A549 treated with CpdA at 1 μM for 4 hours (cell line): Measurements from ENCODE around the gene TXNDC15. TPM values are rescaled to one million over a fixed set of nuclear protein-coding genes. Genes with fewer than 3 reads are reported as not detected.

Experiments
- total RNA-seq: library from RNA; stranded (reverse); fragments of 200-300 nt; extraction: Qiagen RNA extraction; gene quantifications from 5 replicates; pipeline ENCODE4 v1.2.3, GENCODE V29; 2022; ENCODE audit warnings: low read depth

Gene TXNDC15, protein sequence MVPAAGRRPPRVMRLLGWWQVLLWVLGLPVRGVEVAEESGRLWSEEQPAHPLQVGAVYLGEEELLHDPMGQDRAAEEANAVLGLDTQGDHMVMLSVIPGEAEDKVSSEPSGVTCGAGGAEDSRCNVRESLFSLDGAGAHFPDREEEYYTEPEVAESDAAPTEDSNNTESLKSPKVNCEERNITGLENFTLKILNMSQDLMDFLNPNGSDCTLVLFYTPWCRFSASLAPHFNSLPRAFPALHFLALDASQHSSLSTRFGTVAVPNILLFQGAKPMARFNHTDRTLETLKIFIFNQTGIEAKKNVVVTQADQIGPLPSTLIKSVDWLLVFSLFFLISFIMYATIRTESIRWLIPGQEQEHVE
- total RNA-seq, result 45.6 to 58.2 TPM (median 54.2 TPM) in 5 replicates

DNA sequence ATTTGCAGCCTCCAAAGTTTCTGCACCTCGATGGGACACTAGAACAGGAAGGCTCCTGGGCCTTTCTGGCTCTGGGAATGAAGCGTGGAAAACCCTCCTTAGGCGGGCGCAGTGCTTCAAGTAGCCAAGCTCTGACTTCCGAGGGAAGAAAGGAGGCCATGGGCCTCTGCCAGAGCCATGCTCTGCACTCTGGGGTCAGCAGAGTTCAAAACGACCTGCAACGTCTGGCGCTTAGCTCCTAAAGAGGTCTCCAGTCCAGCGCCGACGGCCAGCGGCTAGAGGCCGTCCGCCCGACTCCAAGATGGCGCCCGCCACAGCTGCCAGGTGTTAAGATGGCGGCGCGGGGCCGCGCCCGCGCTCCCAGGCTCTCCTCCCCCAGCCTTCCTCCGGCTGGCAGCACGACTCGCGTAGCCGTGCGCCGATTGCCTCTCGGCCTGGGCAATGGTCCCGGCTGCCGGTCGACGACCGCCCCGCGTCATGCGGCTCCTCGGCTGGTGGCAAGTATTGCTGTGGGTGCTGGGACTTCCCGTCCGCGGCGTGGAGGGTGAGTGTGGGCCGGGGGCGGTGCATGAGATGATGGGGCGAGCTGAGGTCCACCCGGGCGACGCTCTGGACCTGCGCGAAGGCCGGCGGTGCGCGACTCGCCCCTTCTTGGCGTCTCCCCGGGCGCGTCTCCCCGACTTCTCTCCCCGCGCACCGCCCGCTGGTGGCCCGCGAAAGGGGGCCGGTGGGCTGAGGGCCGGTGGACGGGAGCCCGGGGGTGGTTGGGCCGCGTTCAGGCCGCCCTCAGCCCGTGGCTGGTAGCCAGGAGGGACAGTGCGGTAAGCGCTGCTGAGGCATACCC, at the start of gene TXNDC15:
Gene TXNDC15 (plus strand): TSS at position 385 of the 844 bp plus-strand sequence. CDS start 57 bp downstream, at position 442.

DNA sequence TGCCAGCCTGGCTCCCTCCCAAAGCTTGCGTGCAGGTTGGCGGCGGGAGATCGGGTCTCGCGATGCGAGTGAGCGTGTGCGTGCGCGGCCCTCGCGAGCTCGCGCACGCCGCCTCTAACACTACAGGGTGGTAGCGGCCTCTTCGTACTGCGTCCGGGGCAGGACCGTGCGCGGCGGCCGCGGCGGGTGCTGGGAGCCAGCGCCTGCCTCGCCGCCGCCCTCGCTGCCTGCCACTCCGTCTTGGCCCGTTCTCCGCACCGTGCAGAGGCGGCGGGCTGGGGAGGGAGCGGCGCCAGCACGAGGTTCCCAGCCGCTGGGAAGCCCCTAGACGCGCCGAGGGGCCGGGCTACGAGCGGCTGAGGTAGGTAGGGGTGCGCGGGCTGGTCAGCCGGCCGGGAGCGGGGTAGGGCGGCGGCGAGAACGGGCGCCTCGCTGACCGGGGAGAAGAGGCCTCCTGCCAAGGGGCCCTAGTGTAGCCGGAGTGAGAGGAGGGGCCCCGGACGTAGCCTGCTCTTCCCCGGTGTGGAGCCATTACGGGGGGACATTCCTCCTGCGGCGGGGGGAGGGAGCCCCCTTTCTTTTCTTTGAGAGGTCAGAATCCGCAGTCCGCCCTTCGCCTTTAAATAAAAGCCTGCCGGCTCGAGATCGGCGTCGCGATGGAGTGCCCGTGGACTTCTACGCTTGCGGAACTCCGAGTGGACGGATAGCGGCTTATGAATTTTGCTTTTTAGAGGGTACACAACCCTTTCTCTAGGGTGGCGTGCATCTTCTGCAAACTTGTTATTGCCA, 28.1 kb upstream of the TXNDC15 start, which contains the start of gene C5orf24:
Gene C5orf24 (plus strand): TSS at position 117 of the 789 bp plus-strand sequence. CDS start 8,933 bp downstream, outside the sequence.

DNA sequence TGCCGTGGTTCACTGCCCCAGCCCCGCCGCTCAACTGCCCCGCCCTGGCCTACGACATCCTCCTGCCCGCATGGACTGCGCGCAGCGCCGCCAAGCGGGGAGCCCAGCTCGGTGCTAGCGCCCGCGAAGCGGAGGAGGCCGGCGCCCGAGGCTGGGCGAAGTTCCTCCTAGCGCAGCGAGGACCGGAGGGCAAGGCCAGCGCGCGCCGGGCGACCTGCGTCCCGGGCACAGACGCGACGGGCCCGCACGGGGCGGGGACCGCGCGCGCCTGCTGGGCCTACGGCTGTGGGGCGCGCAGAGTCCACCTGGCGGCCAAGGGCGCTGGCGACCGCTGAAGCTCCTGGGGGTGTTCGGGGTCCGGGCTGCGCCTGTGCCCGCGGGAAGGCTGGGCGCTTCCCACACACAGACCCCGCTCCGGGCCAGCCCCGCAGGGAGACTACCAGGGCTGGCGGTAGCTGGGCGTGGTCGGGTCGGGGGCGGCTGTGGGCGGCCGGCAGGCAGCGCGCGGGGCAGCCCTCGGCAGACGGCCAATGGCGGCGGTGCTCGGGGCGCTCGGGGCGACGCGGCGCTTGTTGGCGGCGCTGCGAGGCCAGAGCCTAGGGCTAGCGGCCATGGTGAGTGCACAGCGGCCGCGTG, 30.6 kb downstream of the TXNDC15 start, which contains the start of gene PCBD2:
Gene PCBD2 (plus strand): TSS at position 522 of the 636 bp plus-strand sequence. CDS start 9 bp downstream, at position 531.

Other genes starting within 250 kb of the TXNDC15 start
- gene SAR1B, start 241.5 kb upstream of the TXNDC15 start, total RNA-seq, result 49.1 to 67.3 TPM (median 53.6 TPM) in 5 replicates
- 13.5 to 15.7 TPM (median 14.7 TPM) in 5 replicates for gene SEC24A, start 225.6 kb upstream of the TXNDC15 start, total RNA-seq
- 25.1 to 30.1 TPM (median 26.9 TPM) in 5 replicates for gene CAMLG, start 135.8 kb upstream of the TXNDC15 start, total RNA-seq
- 54.1 to 88.9 TPM (median 66.1 TPM) in 5 replicates for gene DDX46, start 115.6 kb upstream of the TXNDC15 start, total RNA-seq
- gene C5orf24, start 28.4 kb upstream of the TXNDC15 start, total RNA-seq, result 16.7 to 26.4 TPM (median 22.7 TPM) in 5 replicates
- 9.0 to 11.8 TPM (median 10.2 TPM) in 5 replicates for gene PCBD2, start 30.8 kb downstream of the TXNDC15 start, total RNA-seq
- 0.21 to 0.59 TPM (median 0.41 TPM) in 5 replicates for gene CATSPER3, start 93.5 kb downstream of the TXNDC15 start, total RNA-seq
- gene PITX1, start 159.9 kb downstream of the TXNDC15 start, total RNA-seq, result 19.3 to 35.2 TPM (median 34.6 TPM) in 5 replicates